SU-DHL-6 (cell line): Measurements from ENCODE around the gene ELP6.

Experiments
- H2AFZ ChIP-seq: fragments of 200-600 bp; sonication (generic); 2 replicates; pipeline ENCODE4 v1.6.1; 2014; ENCODE audit warnings: low read depth, mild to moderate bottlenecking, moderate library complexity, mixed read lengths, antibody characterized with exemption, low read length; ENCODE audit not compliant: severe bottlenecking
- H3F3A ChIP-seq: fragments of 200-600 bp; shearing (Covaris generic); 2 replicates; pipeline ENCODE4 v1.6.0; 2016; ENCODE audit warnings: antibody characterized with exemption, mild to moderate bottlenecking; ENCODE audit not compliant: insufficient read depth
- H3K27ac ChIP-seq: fragments of 200-600 bp; sonication (generic); 2 replicates; pipeline ENCODE4 v1.5.1; 2016; ENCODE audit warnings: low read depth, mild to moderate bottlenecking, low read length, moderate library complexity, mixed read lengths
- H3K27me3 ChIP-seq: fragments of 200-600 bp; sonication (generic), shearing (Covaris generic); 2 replicates; pipeline ENCODE4 v1.6.0; 2014; ENCODE audit warnings: mild to moderate bottlenecking, low read length
- H3K36me3 ChIP-seq: fragments of 200-600 bp; sonication (generic); 2 replicates; pipeline ENCODE4 v1.6.1; 2014; ENCODE audit warnings: mild to moderate bottlenecking, low read length, mixed read lengths
- H3K4me2 ChIP-seq: fragments of 300-600, 200-600 bp; shearing (Covaris generic), sonication (generic); 2 replicates; pipeline ENCODE4 v1.6.0; 2014; ENCODE audit warnings: low read length, low read depth, mild to moderate bottlenecking; ENCODE audit not compliant: poor library complexity, severe bottlenecking
- H3K4me3 ChIP-seq: fragments of 200-600 bp; sonication (generic); 2 replicates; pipeline ENCODE4 v1.5.1; 2014; ENCODE audit warnings: antibody characterized with exemption, low read length, mild to moderate bottlenecking, mixed read lengths; ENCODE audit not compliant: insufficient read depth, poor library complexity, severe bottlenecking
- H3K79me2 ChIP-seq: fragments of 200-600 bp; sonication (generic); 2 replicates; pipeline ENCODE4 v1.6.1; 2014; ENCODE audit warnings: mild to moderate bottlenecking, low read length, moderate library complexity; ENCODE audit not compliant: insufficient read depth
- H3K9ac ChIP-seq: fragments of 200-600 bp; sonication (generic); 2 replicates; pipeline ENCODE4 v1.7.0; 2014; ENCODE audit warnings: mild to moderate bottlenecking, low read length
- H3K9me2 ChIP-seq: fragments of 200-600 bp; sonication (generic); replicated peaks from 2 replicates; pipeline ENCODE4 v1.6.1; 2014; ENCODE audit warnings: low read length; ENCODE audit not compliant: insufficient read depth
- H3K9me3 ChIP-seq: fragments of 200-600 bp; sonication (generic); 2 replicates; pipeline ENCODE4 v1.6.1; 2014; ENCODE audit warnings: low read length, mixed read lengths; ENCODE audit not compliant: insufficient read depth
- H4K20me1 ChIP-seq: fragments of 200-600 bp; sonication (generic); 2 replicates; pipeline ENCODE4 v1.6.1; 2014; ENCODE audit warnings: low read depth, mild to moderate bottlenecking, antibody characterized with exemption, low read length, moderate library complexity, mixed read lengths
- CTCF ChIP-seq: fragments of 200-600 bp; sonication (generic); IDR thresholded peaks from one replicate; pipeline ENCODE4 v1.5.1; 2017; ENCODE audit warnings: antibody characterized with exemption, mild to moderate bottlenecking, low read length, moderate library complexity; ENCODE audit not compliant: insufficient read depth, poor library complexity, severe bottlenecking
- EZH2phosphoT487 ChIP-seq: fragments of 200-600 bp; sonication (generic), shearing (Covaris generic); conservative IDR thresholded peaks from 2 replicates; pipeline ENCODE4 v1.6.1; 2018; ENCODE audit warnings: mild to moderate bottlenecking, antibody characterized with exemption, low read length, moderate library complexity, mixed read lengths

The ELP6 gene

GRCh38 chr3:47525617-47526016 is 12.1 kb upstream of the ELP6 start:
- H3K4me2 ChIP-seq = no peak overlapping the region
- H4K20me1 ChIP-seq = no peaks in the 10 kb centered on the region

GRCh38 chr3:47523310-47524073 is 10.0 kb upstream of the ELP6 start:
- no peak for TF ChIP-seq CTCF
- TF ChIP-seq EZH2phosphoT487 = no peak
- no peak overlapping the region for H3K4me2 ChIP-seq
- H3K9me3 ChIP-seq = no peaks in the 10 kb centered on the region
- H3K36me3 ChIP-seq = no peaks in the 10 kb centered on the region
- H4K20me1 ChIP-seq = no peaks in the 10 kb centered on the region
- H3K27me3 ChIP-seq = no peaks in the 10 kb centered on the region
- H3K79me2 ChIP-seq = no peaks in the 10 kb centered on the region
- H3K4me3 ChIP-seq = no peak overlapping the region
- no peak overlapping the region for H3K9ac ChIP-seq
- H3K27ac ChIP-seq = no peak overlapping the region
- no peaks in the 10 kb centered on the region for H3F3A ChIP-seq
- no peaks in the 10 kb centered on the region for H3K9me2 ChIP-seq
- H2AFZ ChIP-seq = no peak overlapping the region

More at GRCh38 chr3:47525617-47526016, 12.1 kb upstream of the ELP6 start:
- Histone ChIP-seq H3K27ac (no peak overlapping the region), H3K27me3 (no peaks in the 10 kb centered on the region), H3K4me3 (no peak overlapping the region), H3K79me2 (no peaks in the 10 kb centered on the region), H3K9ac (no peak overlapping the region), H3K9me3 (no peaks in the 10 kb centered on the region), H3F3A (no peaks in the 10 kb centered on the region), H2AFZ (no peak overlapping the region), H3K36me3 (no peaks in the 10 kb centered on the region), H3K9me2 (no peaks in the 10 kb centered on the region)
- no peak for TF ChIP-seq EZH2phosphoT487
- TF ChIP-seq CTCF = no peak

GRCh38 chr3:47522082-47522987 is 8.8 kb upstream of the ELP6 start:
- Histone ChIP-seq H2AFZ (peak overlapping the region; percentile 87), H3K9me3 (no peaks in the 10 kb centered on the region), H3K9ac (peak overlapping the region; percentile 35; the same call in 1 of the 2 replicates), H4K20me1 (no peaks in the 10 kb centered on the region), H3F3A (no peaks in the 10 kb centered on the region), H3K4me3 (no peak overlapping the region), H3K27ac (no peak overlapping the region), H3K36me3 (no peaks in the 10 kb centered on the region), H3K9me2 (no peaks in the 10 kb centered on the region), H3K4me2 (no peak overlapping the region), H3K27me3 (no peaks in the 10 kb centered on the region), H3K79me2 (no peaks in the 10 kb centered on the region)
- TF ChIP-seq CTCF = peak; percentile 82
- no peak for TF ChIP-seq EZH2phosphoT487
